Caco-2 (cell line): Measurements from ENCODE around the gene PTOV1. TPM values are rescaled to one million over a fixed set of nuclear protein-coding genes. Genes with fewer than 3 reads are reported as not detected.
A peak's percentile ranks its signal among the peaks of the same experiment; 100 is the strongest.

Source experiments
- BruUV-seq: library from RNA; stranded (reverse); fragments of 400-500 nt; replicated peaks from 2 replicates; lab custom pipeline; 2021; lab: Mats Ljungman, UMichigan
- CTCF ChIA-PET: fragments of 300-600 bp; sonication (Branson Sonifier 250); formaldehyde crosslinking; loops from one replicate; lab custom pipeline; 2022; ENCODE audit warnings: antibody characterized with exemption; lab: Charles Lee
- POLR2A ChIA-PET: fragments of 300-600 bp; sonication (Branson Sonifier 250); formaldehyde crosslinking; loops from one replicate; lab custom pipeline; 2022; ENCODE audit warnings: antibody characterized with exemption; lab: Charles Lee
- DNase-seq, 2 experiments: peaks; one replicate each; pipeline versions ENCODE4 v3.0.0 to v3.0.0-alpha.2; 2020 to 2022
- H3K27me3 ChIP-seq: replicated peaks from 2 replicates; pipeline ENCODE4 v1.6.0; 2011; ENCODE audit warnings: low read length; ENCODE audit not compliant: control insufficient read depth, insufficient read depth
- H3K36me3 ChIP-seq: 2 replicates; pipeline ENCODE4 v1.5.1; 2011; ENCODE audit warnings: low read length; ENCODE audit not compliant: control insufficient read depth, insufficient read depth
- H3K4me1 ChIP-seq: fragments of 250-450 bp; sonication (Bioruptor Pico); 2 replicates; pipeline ENCODE4 v1.5.1; 2020; ENCODE audit warnings: mild to moderate bottlenecking
- H3K4me3 ChIP-seq: 2 replicates; pipeline ENCODE4 v1.5.1; 2011; ENCODE audit warnings: low read depth, mild to moderate bottlenecking, control low read depth, low read length
- H3K9me3 ChIP-seq: fragments of 250-450 bp; sonication (Bioruptor Pico); 2 replicates; pipeline ENCODE4 v1.5.1; 2020; ENCODE audit warnings: mild to moderate bottlenecking, moderate library complexity
- H3K27ac Mint-ChIP-seq: one replicate; pipeline ENCODE4 v1.8.0; 2022; ENCODE audit warnings: mixed read lengths; ENCODE audit not compliant: unreplicated experiment
- H3K27me3 Mint-ChIP-seq: one replicate; pipeline ENCODE4 v1.8.0; 2022; ENCODE audit warnings: mixed read lengths; ENCODE audit not compliant: insufficient read depth, unreplicated experiment
- H3K36me3 Mint-ChIP-seq: one replicate; pipeline ENCODE4 v1.8.0; 2022; ENCODE audit warnings: mild to moderate bottlenecking, mixed read lengths; ENCODE audit not compliant: insufficient read depth, unreplicated experiment
- H3K4me1 Mint-ChIP-seq: one replicate; pipeline ENCODE4 v1.8.0; 2022; ENCODE audit warnings: low read depth, mixed read lengths; ENCODE audit not compliant: unreplicated experiment
- H3K4me3 Mint-ChIP-seq: one replicate; pipeline ENCODE4 v1.8.0; 2022; ENCODE audit warnings: mild to moderate bottlenecking, moderate library complexity, mixed read lengths; ENCODE audit not compliant: unreplicated experiment
- H3K9me3 Mint-ChIP-seq: one replicate; pipeline ENCODE4 v1.8.0; 2022; ENCODE audit warnings: mixed read lengths; ENCODE audit not compliant: unreplicated experiment
- CTCF ChIP-seq, 2 experiments: fragments of 200-600 bp in 1 of 2; IDR thresholded peaks; 1 replicate in 1 of 2; 2 replicates in 1 of 2; pipeline versions ENCODE4 v1.5.1 to v1.8.0; 2011 to 2022; ENCODE audit warnings: antibody characterized with exemption in 1 of 2, control low read depth in 1 of 2, inconsistent platforms in 1 of 2, low read depth in 1 of 2, low read length in 1 of 2, mild to moderate bottlenecking in 1 of 2, moderate library complexity in 1 of 2; ENCODE audit not compliant: insufficient read depth in 1 of 2, severe bottlenecking in 1 of 2, unreplicated experiment in 1 of 2
- intact Hi-C: fragments of 100-400 bp; cut with micrococcal nuclease; formaldehyde crosslinking; loops from one replicate; pipeline ENCODE4 v1.10.0; 2022; ENCODE audit not compliant: unreplicated experiment
- total RNA-seq: library from RNA; stranded (reverse); gene quantifications from 2 replicates; pipeline ENCODE4 v1.2.3, GENCODE V29; 2022

The PTOV1 gene
- total RNA-seq, 1 experiment from 2014 or later = 209 TPM

GRCh38 chr19:49907745-49908446 is 56.9 kb downstream of the PTOV1 start:
- intact Hi-C loops = no loop called here
- BruUV-seq = no TSS peak

GRCh38 chr19:49908480-49909420 is 57.8 kb downstream of the PTOV1 start:
- intact Hi-C loops = no loop called here
- POLR2A ChIA-PET = no interaction called here
- peaks cover 84% of the 10 kb centered on the region for H3K36me3 Mint-ChIP-seq
- H3K4me1 ChIP-seq = peaks cover 25% of the 10 kb centered on the region
- no peak for TF ChIP-seq CTCF (IDR thresholded peaks at IDR 0.05; ENCODE audit: insufficient read depth in 1 of 2, low read depth in 1 of 2, low read length in 1 of 2, severe bottlenecking in 1 of 2, unreplicated experiment in 1 of 2)
- H3K4me3 ChIP-seq = no peak overlapping the region
- H3K36me3 ChIP-seq = peaks cover 11% of the 10 kb centered on the region
- DNase-seq = no peak
- H3K9me3 ChIP-seq = no peaks in the 10 kb centered on the region
- CTCF ChIA-PET = no interaction called here
- H3K27me3 Mint-ChIP-seq = no peaks in the 10 kb centered on the region
- H3K27me3 ChIP-seq = no peaks in the 10 kb centered on the region
- no peaks in the 10 kb centered on the region for H3K9me3 Mint-ChIP-seq
- peak overlapping the region; percentile 19 for H3K27ac Mint-ChIP-seq
- peaks cover 22% of the 10 kb centered on the region for H3K4me1 Mint-ChIP-seq
- BruUV-seq = no TSS peak
- peak overlapping the region; percentile 14 for H3K4me3 Mint-ChIP-seq

More at GRCh38 chr19:49907745-49908446, 56.9 kb downstream of the PTOV1 start:
- H3K27me3 ChIP-seq = no peaks in the 10 kb centered on the region
- H3K4me3 Mint-ChIP-seq = peak overlapping the region; percentile 14
- CTCF ChIA-PET = no interaction called here
- peaks cover 75% of the 10 kb centered on the region for H3K36me3 Mint-ChIP-seq
- no peak for DNase-seq
- no peak for TF ChIP-seq CTCF (IDR thresholded peaks at IDR 0.05; ENCODE audit: insufficient read depth in 1 of 2, low read depth in 1 of 2, low read length in 1 of 2, severe bottlenecking in 1 of 2, unreplicated experiment in 1 of 2)
- H3K4me1 ChIP-seq = peaks cover 16% of the 10 kb centered on the region
- peaks cover 11% of the 10 kb centered on the region for H3K36me3 ChIP-seq
- H3K9me3 Mint-ChIP-seq = no peaks in the 10 kb centered on the region
- no peaks in the 10 kb centered on the region for H3K9me3 ChIP-seq
- peak overlapping the region; percentile 19 for H3K27ac Mint-ChIP-seq
- H3K4me1 Mint-ChIP-seq = peaks cover 14% of the 10 kb centered on the region
- H3K4me3 ChIP-seq = no peak overlapping the region
- no peaks in the 10 kb centered on the region for H3K27me3 Mint-ChIP-seq
- POLR2A ChIA-PET = no interaction called here

GRCh38 chr19:49910179-49910578 is 59.2 kb downstream of the PTOV1 start:
- H3K27ac Mint-ChIP-seq = no peak overlapping the region
- H3K27me3 Mint-ChIP-seq = no peaks in the 10 kb centered on the region
- CTCF ChIA-PET = no interaction called here
- DNase-seq = no peak
- H3K36me3 ChIP-seq = peaks cover 14% of the 10 kb centered on the region
- no peaks in the 10 kb centered on the region for H3K9me3 Mint-ChIP-seq
- H3K9me3 ChIP-seq = 0 out of 2 replicates have a peak, but pooled peaks cover under 1% of the 10 kb centered on the region
- no peak overlapping the region for H3K4me3 ChIP-seq
- BruUV-seq = no TSS peak
- POLR2A ChIA-PET = interaction anchor here (0.6 kb wide), 1 partner anchor 141 kb away, joined by 3 read pairs; no protein-coding TSS in a partner anchor
- peaks cover 97% of the 10 kb centered on the region for H3K36me3 Mint-ChIP-seq
- H3K4me1 ChIP-seq = peaks cover 30% of the 10 kb centered on the region
- TF ChIP-seq CTCF (IDR thresholded peaks at IDR 0.05; ENCODE audit: insufficient read depth in 1 of 2, low read depth in 1 of 2, low read length in 1 of 2, severe bottlenecking in 1 of 2, unreplicated experiment in 1 of 2) = no peak
- peaks cover 30% of the 10 kb centered on the region for H3K4me1 Mint-ChIP-seq
- intact Hi-C loops = no loop called here
- no peaks in the 10 kb centered on the region for H3K27me3 ChIP-seq
- H3K4me3 Mint-ChIP-seq = no peak overlapping the region
